A549 (cell line): ENCODE results near the gene NPTXR. TPM values are rescaled to one million over a fixed set of nuclear protein-coding genes. Genes with fewer than 3 reads are reported as not detected.

ENCODE experiments used
- ATAC-seq, 2 experiments: fragments of 200-7000 bp in 1 of 2; fragments of >200 bp in 1 of 2; cut with Nextera tagmentation in 1 of 2; cut with Tn5 transposase in 1 of 2; 3 replicates each; pipeline versions ENCODE4 v1.8.0 to v1.9.1; 2018 to 2020; ENCODE audit warnings: mild to moderate bottlenecking in 1 of 2, moderate library complexity in 1 of 2
- CTCF ChIA-PET: fragments of 300-600 bp; sonication (Branson Sonifier 250); formaldehyde crosslinking; extraction: SDS; loops from one replicate; lab custom pipeline; 2021; ENCODE audit warnings: antibody characterized with exemption, inconsistent platforms; lab: Yijun Ruan, JAX
- POLR2A ChIA-PET: fragments of 350-600 bp; formaldehyde crosslinking; extraction: SDS; loops from one replicate; lab custom pipeline; 2021; ENCODE audit warnings: antibody characterized with exemption, inconsistent platforms; lab: Yijun Ruan, JAX
- DNase-seq, 2 experiments: peaks; one replicate each; pipeline versions ENCODE4 v3.0.0 to v3.0.0-alpha.2; 2011 to 2016; ENCODE audit warnings: low read depth in 1 of 2, low spot score in 1 of 2
- FAIRE-seq: peaks from 2 replicates; lab custom pipeline; 2011; peaks lifted over from hg19 to GRCh38; lab: Jason Lieb, UNC
- H3K27ac ChIP-seq, 2 experiments: fragments of >200 bp; sonication (Bioruptor Twin); formaldehyde crosslinking; 3 replicates each; pipeline ENCODE4 v1.5.1; 2016 to 2017
- H3K4me1 ChIP-seq: fragments of >200 bp; sonication (Bioruptor Twin); formaldehyde crosslinking; 3 replicates; pipeline ENCODE4 v1.6.1; 2016
- H3K4me2 ChIP-seq: fragments of >200 bp; sonication (Bioruptor Twin); formaldehyde crosslinking; 3 replicates; pipeline ENCODE4 v1.6.1; 2016
- H3K4me3 ChIP-seq: fragments of >200 bp; sonication (Bioruptor Twin); formaldehyde crosslinking; 3 replicates; pipeline ENCODE4 v1.5.1; 2016
- H3K9me3 ChIP-seq: fragments of >200 bp; sonication (Bioruptor Twin); formaldehyde crosslinking; 3 replicates; pipeline ENCODE4 v1.6.1; 2016
- BCL3 ChIP-seq: fragments of >200 bp; sonication (Bioruptor Twin); formaldehyde crosslinking; IDR thresholded peaks from 3 replicates; pipeline ENCODE4 v1.6.1; 2016
- BHLHE40 ChIP-seq: IDR thresholded peaks from 2 replicates; pipeline ENCODE4 v1.6.1; 2012; ENCODE audit warnings: low read depth, low read length, inconsistent platforms
- CBX8 ChIP-seq: fragments of 200-600 bp; sonication (generic); IDR thresholded peaks from 2 replicates; pipeline ENCODE4 v1.6.1; 2016
- CHD2 ChIP-seq: fragments of 150-350 bp; IDR thresholded peaks from 2 replicates; pipeline ENCODE4 v1.6.1; 2014; ENCODE audit warnings: low read length; ENCODE audit not compliant: partially characterized antibody
- CHD4 ChIP-seq: fragments of 200-600 bp; sonication (generic); IDR thresholded peaks from 2 replicates; pipeline ENCODE4 v1.6.1; 2016; ENCODE audit warnings: antibody characterized with exemption, mild to moderate bottlenecking, borderline replicate concordance
- EHF ChIP-seq: fragments of 250-450 bp; sonication (Bioruptor Pico); IDR thresholded peaks from 2 replicates; pipeline ENCODE4 v1.5.0; 2020; ENCODE audit warnings: mild to moderate bottlenecking
- EP300 ChIP-seq, 2 experiments: fragments of >200 bp; sonication (Bioruptor Twin); formaldehyde crosslinking; IDR thresholded peaks; 2 replicates in 1 of 2; 3 replicates in 1 of 2; pipeline ENCODE4 v1.6.1; 2016 to 2017
- HDAC2 ChIP-seq: fragments of 200-600 bp; sonication (generic); IDR thresholded peaks from 2 replicates; pipeline ENCODE4 v1.6.1; 2016
- HOXB13 ChIP-seq: fragments of 250-450 bp; sonication (Bioruptor Pico); IDR thresholded peaks from 2 replicates; pipeline ENCODE4 v1.5.0; 2020; ENCODE audit warnings: low read depth, mild to moderate bottlenecking, moderate library complexity
- KDM1A ChIP-seq: fragments of 200-600 bp; sonication (generic); IDR thresholded peaks from 2 replicates; pipeline ENCODE4 v1.6.1; 2016; ENCODE audit warnings: low read depth, mild to moderate bottlenecking
- KDM5A ChIP-seq: fragments of 200-600 bp; sonication (generic); IDR thresholded peaks from 2 replicates; pipeline ENCODE4 v1.6.1; 2016; ENCODE audit warnings: antibody characterized with exemption, mild to moderate bottlenecking
- MAX ChIP-seq: IDR thresholded peaks from 2 replicates; pipeline ENCODE4 v1.6.1; 2012
- MAZ ChIP-seq: fragments of 150-350 bp; IDR thresholded peaks from 2 replicates; pipeline ENCODE4 v1.6.1; 2014; ENCODE audit warnings: antibody characterized with exemption, low read depth, low read length, borderline replicate concordance
- NFE2L2 ChIP-seq: fragments of 150-350 bp; conservative IDR thresholded peaks from 2 replicates; pipeline ENCODE4 v1.6.1; 2014; ENCODE audit warnings: low read length
- NPAS2 ChIP-seq: fragments of 250-450 bp; sonication (Bioruptor Pico); IDR thresholded peaks from 2 replicates; pipeline ENCODE4 v1.8.0; 2022; ENCODE audit warnings: mild to moderate bottlenecking, moderate library complexity, borderline replicate concordance
- NR3C1 ChIP-seq: fragments of >200 bp; sonication (Bioruptor Twin); formaldehyde crosslinking; IDR thresholded peaks from 3 replicates; pipeline ENCODE4 v1.6.1; 2017
- PBX3 ChIP-seq: IDR thresholded peaks from 2 replicates; pipeline ENCODE4 v1.6.1; 2012
- PHF8 ChIP-seq: fragments of 200-600 bp; sonication (generic); IDR thresholded peaks from 2 replicates; pipeline ENCODE4 v1.6.1; 2016; ENCODE audit warnings: low read depth, mild to moderate bottlenecking, antibody characterized with exemption, moderate library complexity, borderline replicate concordance
- POLR2AphosphoS2 ChIP-seq: conservative IDR thresholded peaks from 2 replicates; pipeline ENCODE4 v1.6.1; 2012; ENCODE audit warnings: low read length, improper control_type of control experiment, inconsistent platforms
- RARB ChIP-seq: fragments of 250-450 bp; sonication (Bioruptor Pico); IDR thresholded peaks from 2 replicates; pipeline ENCODE4 v1.8.0; 2021; ENCODE audit warnings: mild to moderate bottlenecking, moderate library complexity
- RCOR1 ChIP-seq: fragments of 150-350 bp; IDR thresholded peaks from 2 replicates; pipeline ENCODE4 v1.6.1; 2014; ENCODE audit warnings: antibody characterized with exemption, low read length, low read depth
- TFCP2L1 ChIP-seq: fragments of 250-450 bp; sonication (Bioruptor Pico); IDR thresholded peaks from 2 replicates; pipeline ENCODE4 v1.5.0; 2021; ENCODE audit warnings: mild to moderate bottlenecking
- TP53 ChIP-seq: fragments of 250-450 bp; sonication (Bioruptor Pico); IDR thresholded peaks from 2 replicates; pipeline ENCODE4 v1.5.0; 2021; ENCODE audit warnings: mild to moderate bottlenecking, moderate library complexity
- USF2 ChIP-seq: fragments of 450-650 bp; IDR thresholded peaks from 2 replicates; pipeline ENCODE4 v1.6.1; 2014; ENCODE audit warnings: antibody characterized with exemption
- WGBS: methylation state at CpG from one replicate; pipeline ENCODE4 v1.1.6; 2017; ENCODE audit errors: missing lambda C conversion rate; 5-methylcytosine and 5-hydroxymethylcytosine counted together
- polyA plus RNA-seq, 4 experiments: library from polyadenylated mRNA; depleted of rRNA in 3 of 4; stranded (reverse); fragments of >200 nt; fragmentation: RNase III in 1 of 4; extraction: RNeasy Plus Mini Kit Qiagen cat#74134 plus additional on column Dnase treatment in 1 of 4; gene quantifications; 2 replicates in 3 of 4; 3 replicates in 1 of 4; pipeline ENCODE4 v1.2.3, GENCODE V29; 2011 to 2017
- TF ChIP-seq, protein P1 (sequence below): fragments of 150-350 bp; IDR thresholded peaks from 2 replicates; pipeline ENCODE4 v1.6.1; 2014; ENCODE audit warnings: low read depth, mild to moderate bottlenecking, low read length

NPTXR gene
- polyA plus RNA-seq, 2 of the 4 experiments (the other 2 are of a cell fraction) = 3.3 to 15.3 TPM

DNA sequence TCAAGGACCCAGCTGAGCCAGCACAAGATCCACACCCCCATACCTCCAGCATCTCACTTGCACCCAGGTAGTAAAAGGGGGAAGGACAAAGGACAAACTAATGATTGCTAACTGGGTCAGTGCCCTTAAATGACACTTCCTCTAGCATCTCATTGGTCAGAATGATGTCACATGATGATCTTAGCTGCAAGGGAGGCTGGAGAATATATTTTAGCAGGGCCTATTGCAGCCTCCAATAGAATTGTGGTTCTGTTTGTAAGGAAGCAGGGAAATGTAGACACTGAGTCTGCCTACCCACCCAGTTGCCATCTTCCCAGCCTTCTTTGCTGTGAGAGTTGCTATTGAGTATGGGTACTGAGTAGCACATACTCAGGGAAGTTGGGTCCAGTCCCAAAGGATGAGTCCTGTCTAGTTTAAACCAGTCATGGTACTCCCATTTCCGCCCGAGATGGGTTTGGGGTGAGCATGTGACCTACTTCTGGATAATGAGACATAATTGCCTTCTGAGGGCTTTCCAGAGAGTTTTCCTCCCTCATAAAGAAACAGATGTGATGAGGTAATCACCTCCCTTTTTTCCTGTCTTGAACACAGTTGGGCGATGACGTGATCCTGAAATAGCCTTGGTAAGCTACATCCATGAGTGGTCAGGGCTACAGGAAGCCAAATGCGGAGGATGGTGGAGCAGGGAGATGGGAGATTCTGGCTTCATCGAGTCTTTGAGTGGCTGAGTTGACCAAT lies 44.4 kb downstream of the NPTXR start:
- TF ChIP-seq HDAC2 (no peak), RARB (CRISPR knock-in tag) (no peak), MAZ (no peak), USF2 (no peak), KDM5A (no peak), MAX (no peak), TFCP2L1 (CRISPR knock-in tag) (no peak), POLR2AphosphoS2 (no peak), EP300 (IDR thresholded peaks at IDR 0.05) (no peak), CHD2 (no peak), NPAS2 (CRISPR knock-in tag) (no peak), PHF8 (no peak), BCL3 (no peak), BHLHE40 (no peak), CHD4 (no peak), TP53 (no peak), KDM1A (no peak), PBX3 (no peak)
- TF ChIP-seq, protein P1, sequence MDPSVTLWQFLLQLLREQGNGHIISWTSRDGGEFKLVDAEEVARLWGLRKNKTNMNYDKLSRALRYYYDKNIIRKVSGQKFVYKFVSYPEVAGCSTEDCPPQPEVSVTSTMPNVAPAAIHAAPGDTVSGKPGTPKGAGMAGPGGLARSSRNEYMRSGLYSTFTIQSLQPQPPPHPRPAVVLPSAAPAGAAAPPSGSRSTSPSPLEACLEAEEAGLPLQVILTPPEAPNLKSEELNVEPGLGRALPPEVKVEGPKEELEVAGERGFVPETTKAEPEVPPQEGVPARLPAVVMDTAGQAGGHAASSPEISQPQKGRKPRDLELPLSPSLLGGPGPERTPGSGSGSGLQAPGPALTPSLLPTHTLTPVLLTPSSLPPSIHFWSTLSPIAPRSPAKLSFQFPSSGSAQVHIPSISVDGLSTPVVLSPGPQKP = no peak
- H3K9me3 ChIP-seq = peaks cover 7% of the 10 kb centered on the region; the same call in 2 of the 3 replicates
- no peak overlapping the region for H3K27ac ChIP-seq
- ATAC-seq (no peak), FAIRE-seq (no peak), DNase-seq (no peak)
- H3K4me2 ChIP-seq = no peak overlapping the region
- H3K4me3 ChIP-seq = no peak overlapping the region
- ChIA-PET CTCF (interaction anchor here (0.9 to 5.9 kb wide), 2 partner anchors 30 to 34 kb away, joined by 3 to 43 read pairs; no protein-coding TSS in a partner anchor), POLR2A (no interaction called here)
- 59% methylated on average over 6 of the region's 6 CpGs for WGBS
- peaks cover 40% of the 10 kb centered on the region for H3K4me1 ChIP-seq

GRCh38 chr22:38798496-38798895 lies 45.3 kb downstream of the NPTXR start:
- ChIA-PET POLR2A (no interaction called here), CTCF (interaction anchor here (0.9 to 5.9 kb wide), 2 partner anchors 29 to 33 kb away, joined by 3 to 43 read pairs; no protein-coding TSS in a partner anchor)
- no peak overlapping the region for H3K27ac ChIP-seq
- TF ChIP-seq PBX3 (no peak), EHF (CRISPR knock-in tag) (no peak), RCOR1 (no peak), CBX8 (no peak), NFE2L2 (no peak), NPAS2 (CRISPR knock-in tag) (no peak), BCL3 (no peak), HOXB13 (no peak), CHD4 (no peak), TP53 (no peak), NR3C1 (no peak)
- no peak for FAIRE-seq
- H3K9me3 ChIP-seq = peaks cover 7% of the 10 kb centered on the region; the same call in 2 of the 3 replicates
- H3K4me2 ChIP-seq = no peak overlapping the region
- 42% methylated on average over 5 of the region's 5 CpGs for WGBS
- peaks cover 40% of the 10 kb centered on the region for H3K4me1 ChIP-seq
- no peak for DNase-seq
- ATAC-seq = no peak
- H3K4me3 ChIP-seq = no peak overlapping the region
